Esophagus squamous epithelium (tissue), 5 donors: ENCODE measurements around the gene PDZK1. TPM values are rescaled to one million over a fixed set of nuclear protein-coding genes. Genes with fewer than 3 reads are reported as not detected.

Source experiments
- DNase-seq: peaks from one replicate; lab custom pipeline; 2025; lab: John Stamatoyannopoulos, UW
- H3K27ac ChIP-seq, 4 donors: fragments of 200-600 bp; sonication (generic); one replicate each; pipeline ENCODE4 v1.5.1; 2016 to 2019; ENCODE audit warnings: mild to moderate bottlenecking in 1 of 4
- H3K27me3 ChIP-seq, 4 donors: fragments of 200-600 bp; sonication (generic); 1 replicate in 3 of 4; 2 replicates in 1 of 4; pipeline versions ENCODE4 v1.5.1 to v1.6.0; 2017 to 2021; ENCODE audit warnings: antibody characterized with exemption in 1 of 4
- H3K36me3 ChIP-seq, 3 donors: fragments of 200-600 bp; sonication (generic); one replicate each; pipeline ENCODE4 v1.5.1; 2016 to 2019
- H3K4me1 ChIP-seq, 3 donors: fragments of 200-600 bp; sonication (generic); one replicate each; pipeline ENCODE4 v1.5.1; 2017 to 2019
- H3K4me3 ChIP-seq, 4 donors: fragments of 200-600 bp; sonication (generic); 1 replicate in 3 of 4; 2 replicates in 1 of 4; pipeline ENCODE4 v1.5.1; 2016 to 2019; ENCODE audit warnings: mild to moderate bottlenecking in 2 of 4, moderate library complexity in 1 of 4
- H3K9me3 ChIP-seq, 3 donors: fragments of 200-600 bp; sonication (generic); one replicate each; pipeline ENCODE4 v1.5.1; 2016 to 2019
- POLR2A ChIP-seq, 4 donors: fragments of 450-650 bp; IDR thresholded peaks; one replicate each; pipeline ENCODE4 v1.6.1; 2017; ENCODE audit warnings: antibody characterized with exemption in 4 of 4, mild to moderate bottlenecking in 4 of 4, moderate library complexity in 3 of 4
- WGBS, 2 donors: methylation state at CpG; one replicate each; pipeline ENCODE4 v1.1.5; 2018; 5-methylcytosine and 5-hydroxymethylcytosine counted together
- intact Hi-C: fragments of 100-400 bp; cut with DNase I; formaldehyde crosslinking; loops from one replicate; pipeline ENCODE4 v1.15.0; 2022
- total RNA-seq, 4 donors: library from RNA; depleted of rRNA; stranded (reverse); fragments of >200 nt; gene quantifications; one replicate each; pipeline ENCODE4 v1.1.0, GENCODE V29; 2016
- TF ChIP-seq, protein P1 (sequence below), 6 experiments: fragments of 450-650 bp in 4 of 6; fragments of 200-600 bp in 2 of 6; sonication (generic) in 2 of 6; IDR thresholded peaks; one replicate each; pipeline ENCODE4 v1.5.1; 2016 to 2019; ENCODE audit warnings: antibody characterized with exemption in 6 of 6, mild to moderate bottlenecking in 4 of 6, moderate library complexity in 4 of 6
- donor health status: DM: yes; HTN: yes; CAD: no.

PDZK1 gene
- total RNA-seq, 4 donors from 2014 or later: 0.19 TPM; not detected in 3

DNA sequence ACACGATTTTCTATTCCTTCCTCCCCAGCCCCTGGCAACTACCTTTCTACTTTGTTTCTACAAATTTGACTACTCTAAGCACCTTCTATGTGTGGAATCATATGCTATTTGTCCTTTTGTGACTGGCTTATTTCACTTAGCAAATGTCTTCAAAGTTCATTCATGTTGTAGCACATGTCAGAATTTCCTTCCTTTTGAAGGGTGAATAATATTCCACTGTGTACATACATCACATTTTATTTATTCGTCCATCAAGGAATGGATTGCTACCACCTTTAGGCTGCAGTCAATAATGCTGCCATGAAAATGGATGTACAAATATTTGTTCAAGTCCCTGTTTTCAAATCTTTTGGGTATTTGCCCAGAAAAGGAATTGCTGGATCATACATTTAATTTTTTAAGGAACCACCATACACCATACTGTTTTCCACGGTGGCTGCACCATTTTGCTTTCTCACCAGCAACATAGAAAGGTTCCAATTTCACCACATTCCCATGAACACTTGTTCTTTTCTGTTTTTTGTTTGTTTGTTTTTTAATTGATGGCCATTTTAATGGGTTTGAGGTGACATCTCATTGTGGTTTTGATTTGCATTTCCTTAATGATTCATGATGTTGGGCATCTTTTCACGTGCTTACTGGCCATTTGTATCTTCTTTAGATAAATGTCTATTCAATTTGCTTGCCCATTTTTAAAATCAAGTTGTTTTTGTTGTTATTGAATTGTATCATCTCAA lies 3.3 kb upstream of the PDZK1 start:
- no peak for DNase-seq
- WGBS, 2 donors: 69 to 73% methylated on average over 4 of the region's 4 CpGs
- Histone ChIP-seq H3K27me3 (no peaks in the 10 kb centered on the region), H3K36me3 (no peaks in the 10 kb centered on the region), H3K4me3 (no peak overlapping the region), H3K9me3 (no peaks in the 10 kb centered on the region), H3K27ac (no peak overlapping the region), H3K4me1 (peaks cover 0 to 5% (median 0%) of the 10 kb centered on the region in 3 donors)
- TF ChIP-seq, protein P1, sequence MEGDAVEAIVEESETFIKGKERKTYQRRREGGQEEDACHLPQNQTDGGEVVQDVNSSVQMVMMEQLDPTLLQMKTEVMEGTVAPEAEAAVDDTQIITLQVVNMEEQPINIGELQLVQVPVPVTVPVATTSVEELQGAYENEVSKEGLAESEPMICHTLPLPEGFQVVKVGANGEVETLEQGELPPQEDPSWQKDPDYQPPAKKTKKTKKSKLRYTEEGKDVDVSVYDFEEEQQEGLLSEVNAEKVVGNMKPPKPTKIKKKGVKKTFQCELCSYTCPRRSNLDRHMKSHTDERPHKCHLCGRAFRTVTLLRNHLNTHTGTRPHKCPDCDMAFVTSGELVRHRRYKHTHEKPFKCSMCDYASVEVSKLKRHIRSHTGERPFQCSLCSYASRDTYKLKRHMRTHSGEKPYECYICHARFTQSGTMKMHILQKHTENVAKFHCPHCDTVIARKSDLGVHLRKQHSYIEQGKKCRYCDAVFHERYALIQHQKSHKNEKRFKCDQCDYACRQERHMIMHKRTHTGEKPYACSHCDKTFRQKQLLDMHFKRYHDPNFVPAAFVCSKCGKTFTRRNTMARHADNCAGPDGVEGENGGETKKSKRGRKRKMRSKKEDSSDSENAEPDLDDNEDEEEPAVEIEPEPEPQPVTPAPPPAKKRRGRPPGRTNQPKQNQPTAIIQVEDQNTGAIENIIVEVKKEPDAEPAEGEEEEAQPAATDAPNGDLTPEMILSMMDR (IDR thresholded peaks at IDR 0.05): no peak
- TF ChIP-seq POLR2A (IDR thresholded peaks at IDR 0.05): no peak
- intact Hi-C loops: no loop called here

DNA sequence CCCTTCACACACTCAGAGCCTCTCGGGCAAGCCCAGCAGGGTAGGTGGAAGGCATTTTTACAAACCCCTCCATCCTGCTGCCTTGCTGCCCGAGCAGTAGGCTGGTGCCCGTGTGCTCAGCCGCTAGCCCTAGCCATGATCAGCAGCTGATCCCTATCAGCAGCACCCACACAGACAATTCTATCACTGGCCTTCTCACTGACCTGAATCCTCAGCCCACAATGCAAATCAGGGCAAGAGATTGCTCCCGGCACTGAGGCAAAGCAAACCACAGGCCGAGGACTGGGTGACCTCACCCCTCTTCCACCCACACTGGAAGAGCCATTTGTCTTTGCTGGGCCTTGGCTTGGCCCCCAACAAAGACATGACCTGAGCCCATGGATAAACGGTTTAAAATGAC lies 895 bp upstream of the PDZK1 start:
- Histone ChIP-seq H3K4me1 (peaks cover 0 to 5% (median 0%) of the 10 kb centered on the region in 3 donors), H3K9me3 (no peaks in the 10 kb centered on the region), H3K27me3 (no peaks in the 10 kb centered on the region), H3K36me3 (no peaks in the 10 kb centered on the region), H3K27ac (no peak overlapping the region), H3K4me3 (no peak overlapping the region)
- intact Hi-C loops: no loop called here
- 55 to 72% methylated on average over 7 of the region's 7 CpGs for WGBS, 2 donors
- TF ChIP-seq POLR2A (IDR thresholded peaks at IDR 0.05): no peak
- TF ChIP-seq, protein P1 (IDR thresholded peaks at IDR 0.05): no peak
- no peak for DNase-seq

DNA sequence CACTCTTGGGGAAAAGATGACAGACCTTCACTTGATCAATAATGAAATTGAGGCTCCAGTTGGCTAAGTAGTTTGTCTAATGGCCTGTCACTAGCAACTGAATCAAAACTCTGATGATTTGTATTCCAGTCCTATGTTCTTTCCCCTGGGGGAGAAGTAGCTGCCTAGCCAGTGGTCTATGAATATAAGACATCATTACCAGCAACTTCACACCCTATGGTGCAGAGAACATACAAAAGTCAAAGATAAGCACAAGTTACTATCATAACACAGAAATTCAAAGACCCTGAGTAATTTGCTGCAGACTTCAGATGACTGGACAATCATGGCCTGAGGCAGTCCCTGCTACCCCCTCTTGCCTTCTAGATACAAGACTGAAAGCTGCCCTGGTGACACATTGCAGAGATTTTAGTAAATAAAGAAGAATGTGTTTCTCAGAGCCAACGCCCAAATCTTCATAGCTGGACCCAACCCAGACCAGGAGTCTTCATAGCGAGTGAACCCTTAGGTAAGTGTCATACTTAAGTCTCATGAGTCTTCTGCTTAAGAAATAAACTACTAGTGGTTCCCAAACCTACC lies 993 bp downstream of the PDZK1 start:
- H3K4me1 ChIP-seq: peaks cover 0 to 5% (median 0%) of the 10 kb centered on the region in 3 donors
- TF ChIP-seq POLR2A (IDR thresholded peaks at IDR 0.05): no peak
- TF ChIP-seq, protein P1 (IDR thresholded peaks at IDR 0.05): no peak
- DNase-seq: no peak
- intact Hi-C loops: no loop called here
- 38 to 57% methylated on average over 1 to 2 of the region's 2 CpGs for WGBS, 2 donors
- H3K9me3 ChIP-seq: no peaks in the 10 kb centered on the region
- H3K27ac ChIP-seq: no peak overlapping the region
- H3K4me3 ChIP-seq: no peak overlapping the region
- no peaks in the 10 kb centered on the region for H3K27me3 ChIP-seq
- H3K36me3 ChIP-seq: no peaks in the 10 kb centered on the region

DNA sequence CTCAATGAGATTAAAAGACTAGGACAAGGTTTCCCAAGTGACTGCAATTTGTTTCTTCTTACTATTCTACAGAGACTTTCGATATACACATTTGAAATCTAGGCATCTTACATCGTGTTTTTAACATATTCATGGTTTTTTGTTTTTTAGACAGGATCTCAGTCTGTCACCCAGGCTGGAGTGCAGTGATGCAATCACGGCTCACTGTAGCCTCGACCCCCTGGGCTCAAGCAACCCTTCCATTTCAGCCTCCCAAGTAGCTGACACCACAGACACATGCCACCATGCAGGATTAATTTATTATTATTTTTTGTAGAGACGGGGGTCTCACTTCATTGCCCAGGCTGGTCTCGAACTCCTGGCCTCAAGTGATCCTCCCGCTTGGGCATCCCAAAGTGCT lies 1.5 kb downstream of the PDZK1 start:
- H3K9me3 ChIP-seq: no peaks in the 10 kb centered on the region
- no peak overlapping the region for H3K27ac ChIP-seq
- DNase-seq: no peak
- H3K36me3 ChIP-seq: no peaks in the 10 kb centered on the region
- H3K4me1 ChIP-seq: peaks cover 0 to 5% (median 0%) of the 10 kb centered on the region in 3 donors
- TF ChIP-seq, protein P1 (IDR thresholded peaks at IDR 0.05): no peak
- TF ChIP-seq POLR2A (IDR thresholded peaks at IDR 0.05): no peak
- H3K4me3 ChIP-seq: no peak overlapping the region
- 83 to 89% methylated on average over 7 of the region's 7 CpGs for WGBS, 2 donors
- intact Hi-C loops: no loop called here
- H3K27me3 ChIP-seq: no peaks in the 10 kb centered on the region

DNA sequence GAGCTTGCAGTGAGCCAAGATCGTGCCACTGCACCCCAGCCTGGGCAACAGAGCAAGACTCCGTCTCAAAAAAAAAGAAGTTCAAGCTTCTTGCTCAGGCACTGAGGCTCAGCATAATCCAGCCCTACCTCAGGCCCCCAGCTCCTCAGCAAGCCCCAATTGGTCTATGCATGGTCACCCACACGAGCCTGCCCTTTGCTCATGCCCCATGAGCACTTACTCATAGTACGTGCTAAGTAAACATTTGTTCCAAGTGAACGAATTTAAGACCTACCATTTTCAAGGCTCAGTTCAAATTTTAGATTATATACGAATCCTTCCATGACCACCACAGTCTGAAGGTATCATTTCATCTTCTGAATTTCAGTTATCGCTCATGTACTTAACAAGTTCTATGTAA lies 4.3 kb downstream of the PDZK1 start:
- Histone ChIP-seq H3K27ac (no peak overlapping the region), H3K27me3 (no peaks in the 10 kb centered on the region), H3K9me3 (no peaks in the 10 kb centered on the region), H3K4me3 (no peak overlapping the region), H3K4me1 (peaks cover 0 to 5% (median 0%) of the 10 kb centered on the region in 3 donors), H3K36me3 (no peaks in the 10 kb centered on the region)
- WGBS, 2 donors: 81 to 84% methylated on average over 7 of the region's 7 CpGs
- TF ChIP-seq, protein P1 (IDR thresholded peaks at IDR 0.05): no peak
- TF ChIP-seq POLR2A (IDR thresholded peaks at IDR 0.05): no peak
- intact Hi-C loops: no loop called here
- no peak for DNase-seq
